Measurements from ENCODE around the gene GPR156.
A peak's percentile ranks its signal among the peaks of the same experiment; 100 is the strongest.
"Not testable (repeated sequence)": the region's sequence is repeated elsewhere in the genome, so short reads cannot be mapped to it uniquely, and the experiment has no call there.

Gene GPR156

GRCh38 chr3:120156699-120157098, 128.3 kb downstream of the GPR156 start:
- no peak for DNase-seq

GRCh38 chr3:120155694-120156093, 129.3 kb downstream of the GPR156 start:
- DNase-seq: not testable (repeated sequence)

GRCh38 chr3:120155108-120155507, 129.9 kb downstream of the GPR156 start:
- DNase-seq: no peak

GRCh38 chr3:120153294-120153693, 131.7 kb downstream of the GPR156 start:
- DNase-seq: no peak

GRCh38 chr3:120151791-120152190, 133.2 kb downstream of the GPR156 start:
- DNase-seq: no peak

- DNase-seq: no peak
Measured at GRCh38 chr3:120148187-120148949, 136.7 kb downstream of the GPR156 start.

GRCh38 chr3:120147072-120147871, 137.8 kb downstream of the GPR156 start:
- peak; percentile 18 for DNase-seq

GRCh38 chr3:120145542-120146285, 139.3 kb downstream of the GPR156 start:
- no peak for DNase-seq

GRCh38 chr3:120144267-120144666, 140.8 kb downstream of the GPR156 start:
- no peak for DNase-seq

GRCh38 chr3:120143676-120144075, 141.3 kb downstream of the GPR156 start:
- no peak for DNase-seq

- DNase-seq: no peak
Measured at GRCh38 chr3:120142236-120142635, 142.8 kb downstream of the GPR156 start.

GRCh38 chr3:120140098-120140742, 144.8 kb downstream of the GPR156 start:
- no peak for DNase-seq

GRCh38 chr3:120139140-120139539, 145.9 kb downstream of the GPR156 start:
- no peak for DNase-seq

- no peak for DNase-seq
Measured at GRCh38 chr3:120137548-120137947, 147.5 kb downstream of the GPR156 start.

- no peak for DNase-seq
Measured at GRCh38 chr3:120130656-120131055, 154.4 kb downstream of the GPR156 start.

GRCh38 chr3:120129718-120130513, 155.1 kb downstream of the GPR156 start:
- DNase-seq: no peak

- DNase-seq: peak; percentile 23
Measured at GRCh38 chr3:120129051-120129450, 156.0 kb downstream of the GPR156 start.

GRCh38 chr3:120125992-120126391, 159.0 kb downstream of the GPR156 start:
- DNase-seq: no peak

GRCh38 chr3:120119846-120120510, 165.0 kb downstream of the GPR156 start:
- DNase-seq: no peak
